ENCODE results near the gene SNX10.

SNX10 gene

GRCh38 chr7:26422761-26423160 lies 131.1 kb downstream of the SNX10 start:
- no peak for DNase-seq (ENCODE audit: low read depth)
- in situ Hi-C loops (cut with HindIII; ENCODE audit: low sequenced_read_pairs): no loop called here
- H3K4me3 ChIP-seq (ENCODE audit: low read depth, low read length): no peak overlapping the region
- TF ChIP-seq CTCF (IDR thresholded peaks at IDR 0.05; ENCODE audit: low read depth, low read length, missing control alignments): no peak

- DNase-seq (ENCODE audit: low read depth): no peak
- no peak for TF ChIP-seq CTCF (IDR thresholded peaks at IDR 0.05; ENCODE audit: low read depth, low read length, missing control alignments)
- in situ Hi-C loops (cut with HindIII; ENCODE audit: low sequenced_read_pairs): no loop called here
- H3K4me3 ChIP-seq (ENCODE audit: low read depth, low read length): no peak overlapping the region
Measured at GRCh38 chr7:26423436-26423835, 131.8 kb downstream of the SNX10 start.
